Neural crest cell (in vitro differentiated cells): ENCODE results near the gene PLEKHA4. TPM values are rescaled to one million over a fixed set of nuclear protein-coding genes. Genes with fewer than 3 reads are reported as not detected.

ENCODE experiments used
- DNase-seq: peaks from one replicate; pipeline ENCODE4 v3.0.0; 2021; ENCODE audit warnings: low read depth, mixed read lengths, low spot score
- H3K27ac Mint-ChIP-seq: one replicate; pipeline ENCODE4 v1.8.0; 2021; ENCODE audit warnings: mild to moderate bottlenecking, mixed read lengths; ENCODE audit not compliant: unreplicated experiment
- H3K27me3 Mint-ChIP-seq: 2 replicates; pipeline ENCODE4 v1.8.0; 2021; ENCODE audit warnings: low read depth, mild to moderate bottlenecking, mixed read lengths
- H3K36me3 Mint-ChIP-seq: 2 replicates; pipeline ENCODE4 v1.8.0; 2021; ENCODE audit warnings: low read depth, mild to moderate bottlenecking, mixed read lengths
- H3K4me1 Mint-ChIP-seq: 2 replicates; pipeline ENCODE4 v1.8.0; 2021; ENCODE audit warnings: mixed read lengths
- H3K4me3 Mint-ChIP-seq: one replicate; pipeline ENCODE4 v1.8.0; 2021; ENCODE audit warnings: mild to moderate bottlenecking, mixed read lengths
- H3K9me3 Mint-ChIP-seq: 2 replicates; pipeline ENCODE4 v1.8.0; 2021; ENCODE audit warnings: mixed read lengths
- CTCF ChIP-seq: fragments of 200-600 bp; sonication (generic); conservative IDR thresholded peaks from 2 replicates; pipeline ENCODE4 v1.5.0; 2021; ENCODE audit warnings: antibody characterized with exemption, mild to moderate bottlenecking
- total RNA-seq: library from RNA; stranded (reverse); gene quantifications from 2 replicates; pipeline ENCODE4 v1.2.1, GENCODE V29; 2021

The PLEKHA4 gene
- total RNA-seq, 1 donor from 2014 or later, result 41.8 TPM

GRCh38 chr19:48833977-48834376 lies 34.4 kb downstream of the PLEKHA4 start:
- H3K27me3 Mint-ChIP-seq, result no peaks in the 10 kb centered on the region
- no peaks in the 10 kb centered on the region for H3K9me3 Mint-ChIP-seq
- no peak for DNase-seq
- H3K36me3 Mint-ChIP-seq, result peaks cover 3% of the 10 kb centered on the region
- H3K4me1 Mint-ChIP-seq, result peaks cover 28% of the 10 kb centered on the region
- peak overlapping the region; percentile 14 for H3K4me3 Mint-ChIP-seq
- no peak overlapping the region for H3K27ac Mint-ChIP-seq
- TF ChIP-seq CTCF, result no peak

GRCh38 chr19:48833049-48833448 lies 35.4 kb downstream of the PLEKHA4 start:
- H3K9me3 Mint-ChIP-seq, result no peaks in the 10 kb centered on the region

GRCh38 chr19:48830965-48831364 lies 37.5 kb downstream of the PLEKHA4 start:
- H3K27ac Mint-ChIP-seq, result no peak overlapping the region
- H3K36me3 Mint-ChIP-seq, result peaks cover 5% of the 10 kb centered on the region
- H3K4me3 Mint-ChIP-seq, result no peak overlapping the region
- H3K27me3 Mint-ChIP-seq, result no peaks in the 10 kb centered on the region
- no peaks in the 10 kb centered on the region for H3K9me3 Mint-ChIP-seq
- H3K4me1 Mint-ChIP-seq, result peaks cover 10% of the 10 kb centered on the region
- no peak for TF ChIP-seq CTCF
- DNase-seq, result no peak

More at GRCh38 chr19:48833049-48833448, 35.4 kb downstream of the PLEKHA4 start:
- Mint-ChIP-seq H3K4me1 (peaks cover 28% of the 10 kb centered on the region), H3K36me3 (peaks cover 3% of the 10 kb centered on the region), H3K4me3 (no peak overlapping the region), H3K27me3 (no peaks in the 10 kb centered on the region), H3K27ac (peak overlapping the region; percentile 19)
- no peak for DNase-seq
- TF ChIP-seq CTCF, result no peak

GRCh38 chr19:48830088-48830487 lies 38.3 kb downstream of the PLEKHA4 start:
- DNase-seq, result no peak
- Mint-ChIP-seq H3K27ac (no peak overlapping the region), H3K4me3 (no peak overlapping the region), H3K36me3 (peaks cover 5% of the 10 kb centered on the region), H3K4me1 (peaks cover 5% of the 10 kb centered on the region), H3K27me3 (no peaks in the 10 kb centered on the region), H3K9me3 (no peaks in the 10 kb centered on the region)
- no peak for TF ChIP-seq CTCF

- H3K4me1 Mint-ChIP-seq, result no peaks in the 10 kb centered on the region
- H3K27ac Mint-ChIP-seq, result no peak overlapping the region
- peaks cover 2% of the 10 kb centered on the region for H3K36me3 Mint-ChIP-seq
- no peak overlapping the region for H3K4me3 Mint-ChIP-seq
- peak; percentile 22 for TF ChIP-seq CTCF
- no peaks in the 10 kb centered on the region for H3K9me3 Mint-ChIP-seq
- DNase-seq, result no peak
- H3K27me3 Mint-ChIP-seq, result no peaks in the 10 kb centered on the region
Measured at GRCh38 chr19:48826606-48827020, 41.8 kb downstream of the PLEKHA4 start.

- Mint-ChIP-seq H3K27me3 (no peaks in the 10 kb centered on the region), H3K9me3 (no peaks in the 10 kb centered on the region), H3K4me3 (no peak overlapping the region), H3K36me3 (peaks cover 2% of the 10 kb centered on the region), H3K4me1 (no peaks in the 10 kb centered on the region), H3K27ac (no peak overlapping the region)
- no peak for TF ChIP-seq CTCF
- DNase-seq, result no peak
Measured at GRCh38 chr19:48822514-48822913, 45.9 kb downstream of the PLEKHA4 start.
